Stimulated activated CD4-positive, alpha-beta T cell treated with anti-CD3 and anti-CD28 coated beads, Interleukin-15, amount 100 ng/mL, for 1 hour (primary cell): Measurements from ENCODE around the gene ZNF641.
"Not testable (repeated sequence)": the region's sequence is repeated elsewhere in the genome, so short reads cannot be mapped to it uniquely, and the experiment has no call there.

ENCODE experiments used
- DNase-seq, 2 donors: peaks; one replicate each; pipeline ENCODE4 v3.0.0-alpha.2; 2020; ENCODE audit warnings: low read depth in 1 of 2, low spot score in 1 of 2

ZNF641 gene

GRCh38 chr12:48336061-48336460, 14.7 kb downstream of the ZNF641 start:
- DNase-seq = no peak

DNA sequence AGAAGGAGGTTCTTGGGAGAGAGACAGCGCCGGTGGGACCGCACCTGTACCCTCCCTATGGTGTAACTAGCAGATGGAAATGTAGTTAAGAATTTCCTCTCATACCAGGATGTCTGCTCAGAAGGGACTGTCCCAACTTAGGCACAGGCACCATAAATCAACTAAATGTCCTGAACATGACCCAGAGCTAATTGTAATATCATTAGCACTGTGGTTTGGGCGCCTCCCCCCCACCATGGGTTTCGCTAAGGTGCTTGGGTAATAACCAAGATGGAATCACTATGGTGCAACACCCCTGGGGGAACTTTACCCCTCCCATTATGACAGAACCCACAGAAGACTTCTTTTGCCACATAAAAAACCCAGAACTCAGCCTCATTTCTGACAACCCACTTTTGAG, 15.9 kb downstream of the ZNF641 start:
- no peak for DNase-seq

DNA sequence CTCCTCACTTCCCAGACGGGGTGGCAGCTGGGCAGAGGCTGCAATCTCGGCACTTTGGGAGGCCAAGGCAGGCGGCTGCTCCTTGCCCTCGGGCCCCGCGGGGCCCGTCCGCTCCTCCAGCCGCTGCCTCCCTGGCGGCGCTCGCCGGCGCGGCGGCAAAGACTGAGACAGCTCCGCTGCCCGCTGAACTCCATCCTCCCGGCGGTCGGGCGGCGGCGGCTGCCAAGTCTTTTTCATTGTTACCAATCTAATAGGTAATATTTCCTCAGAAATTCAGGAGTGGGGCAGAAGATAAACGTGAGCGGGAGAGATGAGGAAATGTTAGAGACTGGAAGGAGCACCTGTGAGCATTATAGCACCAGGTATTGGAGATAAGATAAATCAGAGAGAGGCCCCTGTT, 17.0 kb downstream of the ZNF641 start:
- not testable (repeated sequence) for DNase-seq

DNA sequence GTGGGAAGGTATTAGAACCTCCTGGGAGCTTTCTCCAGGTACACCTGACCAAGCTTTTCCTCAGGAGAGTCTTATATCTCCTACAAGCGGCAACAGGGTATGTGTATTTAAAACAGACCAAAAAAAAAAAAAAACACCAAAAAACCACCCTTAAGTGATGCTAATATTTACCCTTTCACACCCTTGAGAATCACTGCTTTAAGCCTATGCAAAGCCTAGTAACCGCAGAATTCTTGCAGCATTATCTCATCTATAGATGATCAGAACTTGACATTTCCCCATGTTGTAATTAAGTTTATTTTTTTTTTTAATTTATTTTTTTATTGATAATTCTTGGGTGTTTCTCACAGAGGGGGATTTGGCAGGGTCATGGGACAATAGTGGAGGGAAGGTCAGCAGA, 19.3 kb downstream of the ZNF641 start:
- no peak for DNase-seq

DNA sequence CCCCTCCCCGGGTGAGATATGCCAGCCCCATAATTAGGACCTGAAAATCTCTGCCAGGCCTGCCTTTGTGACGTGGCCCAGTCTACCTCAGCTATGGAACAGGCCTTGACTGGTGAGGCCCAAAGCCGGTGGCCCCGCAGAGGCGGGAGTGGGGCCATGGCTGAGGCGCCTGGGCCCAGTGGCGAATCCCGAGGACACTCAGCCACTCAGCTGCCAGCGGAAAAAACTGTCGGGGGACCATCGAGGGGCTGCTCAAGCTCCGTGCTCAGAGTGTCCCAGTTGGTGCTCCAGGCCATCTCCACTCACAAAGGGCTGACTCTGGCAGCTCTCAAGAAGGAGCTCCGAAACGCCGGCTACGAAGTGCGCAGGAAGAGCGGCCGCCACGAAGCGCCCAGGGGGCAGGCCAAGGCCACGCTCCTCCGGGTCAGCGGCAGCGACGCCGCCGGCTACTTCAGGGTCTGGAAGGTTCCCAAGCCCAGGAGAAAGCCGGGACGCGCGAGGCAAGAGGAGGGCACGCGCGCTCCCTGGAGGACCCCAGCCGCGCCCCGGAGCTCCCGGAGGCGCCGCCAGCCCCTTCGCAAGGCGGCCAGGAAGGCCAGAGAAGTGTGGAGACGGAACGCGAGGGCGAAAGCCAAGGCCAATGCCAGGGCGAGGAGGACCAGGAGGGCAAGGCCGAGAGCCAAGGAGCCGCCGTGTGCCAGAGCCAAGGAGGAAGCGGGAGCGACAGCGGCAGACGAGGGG, 21.4 kb downstream of the ZNF641 start:
- DNase-seq = no peak

DNA sequence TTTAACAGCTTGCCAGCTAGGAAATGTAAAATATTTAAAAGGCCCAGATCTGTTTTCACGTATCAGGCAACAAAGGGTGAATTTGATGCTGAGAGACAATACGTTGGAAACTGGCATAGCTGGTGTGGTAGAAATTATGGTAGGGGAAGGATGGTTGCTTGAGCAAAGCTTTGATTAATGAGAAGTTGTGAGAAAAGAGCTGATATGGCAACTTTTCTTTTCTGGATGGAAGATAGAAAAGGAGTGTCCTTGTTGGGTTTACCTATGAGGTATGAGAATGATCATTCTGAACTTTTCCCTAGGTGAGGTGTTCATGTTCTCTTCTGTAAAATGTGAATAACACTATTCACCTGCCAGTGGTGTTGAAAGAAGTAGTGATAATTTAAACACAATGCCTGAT, 34.2 kb downstream of the ZNF641 start:
- DNase-seq = no peak

GRCh38 chr12:48311313-48311712, 39.4 kb downstream of the ZNF641 start:
- no peak for DNase-seq

- no peak for DNase-seq
Observed at GRCh38 chr12:48307269-48307668, 43.5 kb downstream of the ZNF641 start.

DNA sequence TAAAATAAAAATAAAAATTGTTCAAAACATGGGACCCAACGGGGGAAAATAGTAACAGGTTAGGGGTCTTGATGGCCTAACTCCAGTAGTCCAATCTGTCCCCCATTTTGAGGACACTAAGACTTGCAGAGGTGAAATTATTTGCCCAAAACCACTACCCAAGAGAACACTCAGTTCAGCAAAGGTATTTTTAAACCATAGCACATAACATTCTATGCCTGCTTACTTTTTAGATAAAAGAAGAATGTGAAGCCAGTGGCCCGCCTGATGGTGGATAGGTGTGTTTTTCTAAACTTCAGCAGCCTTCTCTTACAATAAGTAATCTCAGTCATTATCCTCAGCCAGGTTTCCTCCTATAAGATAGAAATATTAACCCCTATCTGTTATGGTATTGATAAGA, 45.5 kb downstream of the ZNF641 start:
- DNase-seq = no peak

DNA sequence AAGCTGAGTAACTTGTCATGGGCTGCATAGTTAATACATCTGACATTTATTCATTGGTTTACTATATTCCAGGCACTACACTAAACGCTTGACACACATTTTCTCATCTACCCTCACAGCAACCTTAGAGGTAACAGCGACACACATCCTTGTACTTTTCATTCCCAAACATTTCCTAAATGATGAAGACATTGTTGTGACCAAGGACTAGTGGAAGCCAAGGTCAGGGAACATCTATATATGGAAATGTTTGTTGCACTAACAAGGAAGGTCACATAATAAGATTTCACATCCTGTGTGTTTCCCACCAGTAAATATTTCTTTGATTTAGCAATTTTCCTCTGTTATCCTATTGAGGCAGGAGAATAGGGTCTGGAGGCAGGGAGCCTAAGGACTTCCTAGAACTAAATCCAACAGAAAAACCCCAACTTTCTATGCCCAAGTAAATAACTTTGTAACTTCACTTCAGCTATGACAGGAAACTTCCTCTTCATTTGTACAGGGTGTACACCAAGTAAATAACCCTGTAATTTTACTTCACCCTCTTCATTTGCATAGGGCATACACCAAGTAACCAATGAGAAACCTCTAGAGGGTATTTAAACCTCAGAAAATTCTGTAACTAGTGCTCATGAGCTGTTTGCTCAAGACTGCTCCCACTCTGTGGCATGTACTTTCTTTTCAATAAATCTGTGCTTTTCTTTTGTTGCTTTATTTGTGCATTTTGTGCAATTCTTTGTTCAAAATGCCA, 48.4 kb downstream of the ZNF641 start:
- no peak for DNase-seq

- no peak for DNase-seq
Observed at GRCh38 chr12:48300774-48301173, 49.9 kb downstream of the ZNF641 start.

DNA sequence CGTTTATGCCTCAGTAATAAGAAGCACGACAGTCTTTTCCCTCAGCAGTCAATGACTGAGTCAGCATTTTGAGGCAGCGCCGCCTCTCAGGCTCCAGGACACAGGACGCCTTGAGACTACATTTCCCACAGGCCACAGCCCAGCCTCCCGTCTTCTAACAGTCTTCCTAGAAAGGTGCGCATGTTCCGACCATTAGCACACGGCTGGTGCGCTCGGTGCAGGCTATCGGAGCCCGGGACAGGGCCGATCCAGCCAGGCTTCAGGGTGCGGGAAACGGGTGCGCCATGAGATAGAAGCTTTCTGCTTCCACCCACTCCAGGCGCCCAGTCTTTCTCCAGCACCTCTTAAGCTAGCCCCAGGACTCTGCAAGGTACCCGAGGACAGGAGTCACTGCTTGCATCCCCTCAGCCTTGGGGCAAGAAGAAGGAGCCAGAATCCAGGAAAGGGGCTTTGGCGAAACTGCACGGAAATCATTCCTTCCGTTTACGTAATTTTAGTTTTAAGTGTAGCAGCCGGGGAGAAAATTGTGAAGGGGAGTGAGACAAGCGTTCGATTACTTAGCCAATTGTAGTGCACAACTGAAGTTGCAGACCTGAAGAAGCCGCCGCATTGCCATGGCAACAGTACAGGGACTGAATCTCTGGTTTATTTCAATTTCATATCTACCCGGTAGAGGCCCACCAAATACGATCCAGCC, 54.0 kb downstream of the ZNF641 start:
- peak in 1 of 2 donors; percentile 36 for DNase-seq

DNA sequence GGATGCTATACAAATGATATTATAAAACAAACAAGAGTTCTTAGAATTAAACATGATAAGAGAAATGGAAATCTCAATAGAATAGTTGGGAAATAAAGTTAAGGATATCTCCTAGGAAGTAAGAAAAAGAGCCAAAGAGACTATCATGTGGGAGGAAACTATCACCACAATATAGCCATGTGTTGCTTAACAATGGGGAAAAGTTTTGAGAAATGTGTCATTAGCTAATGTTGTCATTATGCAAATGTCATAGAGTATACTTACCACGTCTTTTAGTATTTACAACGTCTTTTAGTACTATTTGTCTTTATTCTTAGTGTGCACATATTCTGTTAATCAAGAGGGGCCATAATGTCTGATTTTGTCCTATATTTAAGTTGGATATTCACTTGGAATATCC, 58.7 kb downstream of the ZNF641 start:
- no peak for DNase-seq

- DNase-seq = no peak
Observed at GRCh38 chr12:48291511-48291910, 59.2 kb downstream of the ZNF641 start.

- no peak for DNase-seq
Observed at GRCh38 chr12:48288387-48289268, 62.1 kb downstream of the ZNF641 start.
